ENCODE results near the gene RIPK1. TPM values are rescaled to one million over a fixed set of nuclear protein-coding genes. Genes with fewer than 3 reads are reported as not detected.

Gene RIPK1
- total and polyA plus RNA-seq, 2 donors (not counting 3 experiments of a cell fraction or from before 2014, with no cell fraction given) = 11.2 to 20.6 TPM

DNA sequence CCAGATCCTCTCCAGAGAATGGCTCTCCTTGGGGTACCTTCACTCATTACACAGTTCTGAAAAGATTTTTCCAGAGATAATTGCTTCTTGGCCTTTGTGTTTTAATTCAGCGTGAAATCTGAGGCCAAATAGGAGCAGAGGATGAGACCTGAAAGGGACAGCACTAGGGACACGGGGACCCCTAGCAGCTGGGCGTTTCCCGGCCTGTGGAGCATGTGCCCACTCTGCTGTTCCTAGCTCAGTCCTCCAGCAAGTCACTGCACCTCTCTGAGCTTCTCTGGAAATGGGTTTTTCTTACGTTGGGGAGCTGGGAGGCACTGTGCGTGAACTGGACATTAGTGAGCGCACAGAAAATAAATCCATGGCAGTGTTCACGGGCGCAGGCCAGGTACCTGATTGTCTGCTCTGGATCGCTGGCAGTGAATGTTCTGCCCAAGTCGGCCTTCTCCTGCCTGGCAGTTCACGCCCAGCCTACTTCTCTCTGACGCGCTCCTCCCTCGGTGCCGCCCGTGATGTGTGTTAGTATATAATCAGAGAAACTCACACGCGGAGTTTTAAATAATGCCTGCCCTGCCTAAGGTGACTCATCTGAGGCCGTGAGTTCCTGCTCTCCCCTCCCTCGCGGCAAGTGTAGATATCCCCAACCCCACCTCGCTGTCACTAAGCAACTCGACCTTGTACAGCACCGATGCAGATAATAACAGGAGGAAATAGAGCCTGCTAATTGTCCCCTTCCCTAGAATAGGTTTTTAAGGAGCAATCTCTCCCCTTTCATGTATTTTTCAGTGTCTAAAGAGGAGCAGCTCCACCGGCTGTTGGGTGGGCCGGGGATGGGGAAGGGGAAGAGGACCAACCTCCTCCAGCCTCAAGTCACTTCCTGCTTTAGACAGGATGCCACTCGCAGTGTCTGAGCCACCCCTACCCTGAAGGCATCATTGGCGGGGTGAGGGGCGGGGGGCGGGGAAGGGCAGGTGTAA is 91.8 kb downstream of the RIPK1 start:
- peaks cover 13% of the 10 kb centered on the region for H3K4me1 ChIP-seq (ENCODE audit: control insufficient read depth, extremely low read depth, insufficient read depth, low read length)
- no TSS peak for BruUV-seq (replicated peaks)
- FAIRE-seq (peak; percentile 18), DNase-seq (ENCODE audit: low read depth, low spot score) (no peak)
- no peaks in the 10 kb centered on the region for H4K20me1 ChIP-seq (replicated peaks; ENCODE audit: control insufficient read depth, extremely low read depth, insufficient read depth, low read length)
- no peak overlapping the region for H3K4me3 ChIP-seq (replicated peaks in 1 of 3; ENCODE audit: insufficient read depth in 1 of 3, low read depth in 1 of 3, low read length in 3 of 3)
- intact Hi-C loops (cut with micrococcal nuclease) = loop anchor here (5.0 kb wide), 1 partner anchor 93 kb away; the partner anchor contains the start of gene RIPK1
- H3K27me3 ChIP-seq (ENCODE audit: control insufficient read depth in 2 of 2, insufficient read depth in 2 of 2, low read length in 2 of 2) = no peaks in the 10 kb centered on the region
- H2AFZ ChIP-seq (ENCODE audit: low read depth, low read length) = no peak overlapping the region
- H3K9me3 ChIP-seq (replicated peaks; ENCODE audit: control insufficient read depth, insufficient read depth, low read length) = no peaks in the 10 kb centered on the region
- ChIA-PET CTCF (interaction anchor here (1.4 to 3.9 kb wide), 2 partner anchors 11 to 92 kb away, joined by 3 to 45 read pairs; no protein-coding TSS in a partner anchor), POLR2A (no interaction called here)
- H3K9ac ChIP-seq (replicated peaks; ENCODE audit: extremely low read depth, insufficient read depth, low read length) = no peak overlapping the region
- peaks cover 0 to 3% of the 10 kb centered on the region in 2 experiments for H3K36me3 ChIP-seq (ENCODE audit: control insufficient read depth in 2 of 2, extremely low read depth in 1 of 2, insufficient read depth in 2 of 2, low read length in 2 of 2)
- no peak overlapping the region for H3K27ac ChIP-seq (ENCODE audit: insufficient read depth, low read depth, low read length)
- dilution Hi-C loops (cut with MboI; ENCODE audit: extremely low pct_ligation_motif_present, low sequenced_read_pairs) = no loop called here
- no peak overlapping the region for H3K4me2 ChIP-seq (ENCODE audit: insufficient read depth, low read length)
- no peaks in the 10 kb centered on the region for H3K9me1 ChIP-seq (replicated peaks; ENCODE audit: control insufficient read depth, extremely low read depth, insufficient read depth, low read length)
- peak; percentile 34 for TF ChIP-seq FOS (IDR thresholded peaks at IDR 0.05; ENCODE audit: borderline replicate concordance, insufficient read depth, low read length)
- TF ChIP-seq POLR2AphosphoS5 (IDR thresholded peaks at IDR 0.05; ENCODE audit: insufficient read depth, low read depth, low read length) = no peak
- H3K79me2 ChIP-seq (ENCODE audit: control insufficient read depth, insufficient read depth, low read length) = peaks cover 2% of the 10 kb centered on the region

DNA sequence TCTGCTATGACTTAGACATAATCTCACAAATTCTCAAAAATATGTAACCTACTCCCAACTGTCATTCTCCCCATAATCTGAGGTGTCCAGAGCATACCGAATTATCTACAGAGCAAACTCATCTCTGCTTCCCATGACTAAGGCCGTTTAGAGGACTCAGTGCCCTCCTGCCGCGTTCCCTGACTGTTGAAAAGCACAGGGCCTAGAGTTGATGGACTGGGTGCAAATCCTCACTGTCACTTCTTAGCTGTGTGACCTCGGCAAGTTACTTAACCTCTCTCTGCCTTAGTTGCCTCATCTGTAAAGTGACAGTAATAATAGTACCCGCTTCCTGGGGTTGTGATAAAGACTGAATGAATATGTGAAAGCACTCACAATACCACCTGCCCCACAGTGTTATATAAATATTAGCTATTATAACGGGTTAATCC is 93.8 kb downstream of the RIPK1 start:
- dilution Hi-C loops (cut with MboI; ENCODE audit: extremely low pct_ligation_motif_present, low sequenced_read_pairs) = no loop called here
- H3K27ac ChIP-seq (ENCODE audit: insufficient read depth, low read depth, low read length) = no peak overlapping the region

More for the DNA sequence above, 93.8 kb downstream of the RIPK1 start:
- Histone ChIP-seq H3K9me1 (replicated peaks; ENCODE audit: control insufficient read depth, extremely low read depth, insufficient read depth, low read length) (no peaks in the 10 kb centered on the region), H2AFZ (ENCODE audit: low read depth, low read length) (no peak overlapping the region), H3K9ac (replicated peaks; ENCODE audit: extremely low read depth, insufficient read depth, low read length) (no peak overlapping the region), H3K4me1 (ENCODE audit: control insufficient read depth, extremely low read depth, insufficient read depth, low read length) (peaks cover 30% of the 10 kb centered on the region), H3K36me3 (ENCODE audit: control insufficient read depth in 2 of 2, extremely low read depth in 1 of 2, insufficient read depth in 2 of 2, low read length in 2 of 2) (no peaks in the 10 kb centered on the region), H3K9me3 (replicated peaks; ENCODE audit: control insufficient read depth, insufficient read depth, low read length) (no peaks in the 10 kb centered on the region), H3K79me2 (ENCODE audit: control insufficient read depth, insufficient read depth, low read length) (no peaks in the 10 kb centered on the region), H4K20me1 (replicated peaks; ENCODE audit: control insufficient read depth, extremely low read depth, insufficient read depth, low read length) (no peaks in the 10 kb centered on the region), H3K4me3 (replicated peaks in 1 of 3; ENCODE audit: insufficient read depth in 1 of 3, low read depth in 1 of 3, low read length in 3 of 3) (no peak overlapping the region), H3K4me2 (ENCODE audit: insufficient read depth, low read length) (peak overlapping the region; percentile 78), H3K27me3 (ENCODE audit: control insufficient read depth in 2 of 2, insufficient read depth in 2 of 2, low read length in 2 of 2) (no peaks in the 10 kb centered on the region)
- FAIRE-seq = no peak
- ChIA-PET POLR2A (no interaction called here), CTCF (interaction anchor here (0.6 to 2.2 kb wide), 7 partner anchors 9 to 90 kb away, joined by 3 to 17 read pairs (median 3); no protein-coding TSS in a partner anchor)
- DNase-seq (ENCODE audit: low read depth, low spot score) = no peak
- BruUV-seq (replicated peaks) = no TSS peak
- intact Hi-C loops (cut with micrococcal nuclease) = loop anchor here (2.0 kb wide), 1 partner anchor 163 kb away; the partner anchor contains the start of gene NQO2
- TF ChIP-seq FOS (IDR thresholded peaks at IDR 0.05; ENCODE audit: borderline replicate concordance, insufficient read depth, low read length) (no peak), JUN (IDR thresholded peaks at IDR 0.05; ENCODE audit: borderline replicate concordance, insufficient read depth, insufficient read length, low read depth) (no peak), EZH2 (IDR thresholded peaks at IDR 0.05; ENCODE audit: borderline replicate concordance, low read depth, low read length, severe bottlenecking) (no peak), MYC (IDR thresholded peaks at IDR 0.05; ENCODE audit: low read depth, low read length) (no peak), GATA2 (IDR thresholded peaks at IDR 0.05; ENCODE audit: insufficient read depth, insufficient read length, low read depth, low read length) (no peak)
- TF ChIP-seq, protein P1, sequence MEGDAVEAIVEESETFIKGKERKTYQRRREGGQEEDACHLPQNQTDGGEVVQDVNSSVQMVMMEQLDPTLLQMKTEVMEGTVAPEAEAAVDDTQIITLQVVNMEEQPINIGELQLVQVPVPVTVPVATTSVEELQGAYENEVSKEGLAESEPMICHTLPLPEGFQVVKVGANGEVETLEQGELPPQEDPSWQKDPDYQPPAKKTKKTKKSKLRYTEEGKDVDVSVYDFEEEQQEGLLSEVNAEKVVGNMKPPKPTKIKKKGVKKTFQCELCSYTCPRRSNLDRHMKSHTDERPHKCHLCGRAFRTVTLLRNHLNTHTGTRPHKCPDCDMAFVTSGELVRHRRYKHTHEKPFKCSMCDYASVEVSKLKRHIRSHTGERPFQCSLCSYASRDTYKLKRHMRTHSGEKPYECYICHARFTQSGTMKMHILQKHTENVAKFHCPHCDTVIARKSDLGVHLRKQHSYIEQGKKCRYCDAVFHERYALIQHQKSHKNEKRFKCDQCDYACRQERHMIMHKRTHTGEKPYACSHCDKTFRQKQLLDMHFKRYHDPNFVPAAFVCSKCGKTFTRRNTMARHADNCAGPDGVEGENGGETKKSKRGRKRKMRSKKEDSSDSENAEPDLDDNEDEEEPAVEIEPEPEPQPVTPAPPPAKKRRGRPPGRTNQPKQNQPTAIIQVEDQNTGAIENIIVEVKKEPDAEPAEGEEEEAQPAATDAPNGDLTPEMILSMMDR (IDR thresholded peaks at IDR 0.05; ENCODE audit: extremely low read depth in 1 of 2, insufficient read depth in 1 of 2, low read depth in 1 of 2, low read length in 2 of 2) = no peak
